ENCODE data around the gene ABCE1.

Gene ABCE1

GRCh38 chr4:145148980-145149379, 50.9 kb downstream of the ABCE1 start:
- H3K4me3 ChIP-seq (ENCODE audit: insufficient read depth, low read depth, low read length): no peak overlapping the region
- 96 to 97% methylated on average over 3 of the region's 3 CpGs for WGBS, 2 experiments
- H3K27ac ChIP-seq (ENCODE audit: insufficient read depth, low read depth, low read length, poor library complexity, severe bottlenecking): no peak overlapping the region
- no peaks in the 10 kb centered on the region for H3K4me1 ChIP-seq (ENCODE audit: control insufficient read depth, insufficient read depth, low read length)
- H3K36me3 ChIP-seq (ENCODE audit: control insufficient read depth, insufficient read depth, low read length): peaks cover 35% of the 10 kb centered on the region
- no peaks in the 10 kb centered on the region for H3K27me3 ChIP-seq (ENCODE audit: control insufficient read depth, insufficient read depth, low read length, poor library complexity, severe bottlenecking)
- no peaks in the 10 kb centered on the region for H3K9me3 ChIP-seq (ENCODE audit: control insufficient read depth, low read length)

GRCh38 chr4:145153181-145153903, 55.2 kb downstream of the ABCE1 start:
- no peak overlapping the region for H3K4me3 ChIP-seq (ENCODE audit: insufficient read depth, low read depth, low read length)
- H3K36me3 ChIP-seq (ENCODE audit: control insufficient read depth, insufficient read depth, low read length): peaks cover 13% of the 10 kb centered on the region
- WGBS, 2 experiments: 87 to 98% methylated on average over 2 of the region's 2 CpGs
- no peaks in the 10 kb centered on the region for H3K4me1 ChIP-seq (ENCODE audit: control insufficient read depth, insufficient read depth, low read length)
- H3K27ac ChIP-seq (ENCODE audit: insufficient read depth, low read depth, low read length, poor library complexity, severe bottlenecking): no peak overlapping the region
- H3K27me3 ChIP-seq (ENCODE audit: control insufficient read depth, insufficient read depth, low read length, poor library complexity, severe bottlenecking): no peaks in the 10 kb centered on the region
- H3K9me3 ChIP-seq (ENCODE audit: control insufficient read depth, low read length): no peaks in the 10 kb centered on the region

DNA sequence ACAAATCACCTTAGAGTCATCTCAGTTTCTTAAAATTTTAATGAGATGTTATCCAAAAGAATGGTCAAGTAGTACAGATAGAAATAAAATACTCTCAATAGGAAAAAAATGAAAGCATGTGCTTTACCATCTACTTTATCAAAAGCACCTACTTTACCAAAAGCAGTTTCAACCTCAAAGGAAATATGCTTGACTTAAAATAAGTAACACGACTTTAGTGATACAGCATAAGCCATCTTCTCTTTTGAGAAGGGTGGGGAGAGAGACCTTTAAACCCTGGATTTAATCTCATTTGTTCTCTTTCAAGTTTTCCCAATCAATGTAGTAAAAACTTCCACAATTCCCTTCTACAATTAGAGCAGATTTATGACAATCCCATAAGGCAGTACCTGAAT, 55.8 kb downstream of the ABCE1 start:
- no peaks in the 10 kb centered on the region for H3K27me3 ChIP-seq (ENCODE audit: control insufficient read depth, insufficient read depth, low read length, poor library complexity, severe bottlenecking)

GRCh38 chr4:145154573-145154972, 56.5 kb downstream of the ABCE1 start:
- Histone ChIP-seq H3K27ac (ENCODE audit: insufficient read depth, low read depth, low read length, poor library complexity, severe bottlenecking) (no peak overlapping the region), H3K4me3 (ENCODE audit: insufficient read depth, low read depth, low read length) (no peak overlapping the region), H3K27me3 (ENCODE audit: control insufficient read depth, insufficient read depth, low read length, poor library complexity, severe bottlenecking) (no peaks in the 10 kb centered on the region), H3K36me3 (ENCODE audit: control insufficient read depth, insufficient read depth, low read length) (peaks cover 6% of the 10 kb centered on the region), H3K4me1 (ENCODE audit: control insufficient read depth, insufficient read depth, low read length) (no peaks in the 10 kb centered on the region), H3K9me3 (ENCODE audit: control insufficient read depth, low read length) (no peaks in the 10 kb centered on the region)
- WGBS, 2 experiments: 93% methylated on average over 1 of the region's 1 CpG; no CpG with 5 or more reads in 1 of the 2 experiments

More for the DNA sequence above, 55.8 kb downstream of the ABCE1 start:
- Histone ChIP-seq H3K27ac (ENCODE audit: insufficient read depth, low read depth, low read length, poor library complexity, severe bottlenecking) (no peak overlapping the region), H3K4me1 (ENCODE audit: control insufficient read depth, insufficient read depth, low read length) (no peaks in the 10 kb centered on the region), H3K36me3 (ENCODE audit: control insufficient read depth, insufficient read depth, low read length) (peaks cover 11% of the 10 kb centered on the region), H3K4me3 (ENCODE audit: insufficient read depth, low read depth, low read length) (no peak overlapping the region), H3K9me3 (ENCODE audit: control insufficient read depth, low read length) (no peaks in the 10 kb centered on the region)
- WGBS, 2 experiments: 91 to 100% methylated on average over 1 of the region's 1 CpG

DNA sequence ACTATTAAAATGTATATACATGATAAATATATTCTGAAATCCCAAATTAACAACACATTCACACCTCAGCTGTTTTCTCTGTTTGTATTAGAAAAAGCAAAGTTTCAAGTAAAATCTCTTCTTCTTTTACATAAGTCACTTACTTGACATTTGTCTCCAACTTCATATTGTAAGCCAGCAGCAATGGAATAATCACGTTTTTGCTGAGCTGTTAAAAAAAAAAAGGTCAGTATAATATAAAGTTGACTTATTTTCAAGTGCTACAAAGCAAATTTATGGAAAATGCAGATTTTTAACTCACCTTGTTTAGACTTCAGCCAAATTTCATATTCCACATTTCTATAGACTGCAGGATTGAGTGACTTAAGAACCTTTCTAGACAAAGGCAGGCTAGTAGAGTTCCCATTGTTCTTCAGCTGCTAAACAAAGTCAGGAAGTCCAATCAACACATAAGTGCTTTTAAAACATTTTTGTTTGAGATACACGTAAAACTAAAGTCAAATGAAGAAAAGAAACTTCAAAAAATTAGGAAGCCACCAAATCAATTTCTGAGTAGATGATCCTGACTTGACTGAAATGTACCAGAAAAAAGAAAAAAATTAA, 57.3 kb downstream of the ABCE1 start:
- Histone ChIP-seq H3K36me3 (ENCODE audit: control insufficient read depth, insufficient read depth, low read length) (no peaks in the 10 kb centered on the region), H3K27ac (ENCODE audit: insufficient read depth, low read depth, low read length, poor library complexity, severe bottlenecking) (no peak overlapping the region), H3K9me3 (ENCODE audit: control insufficient read depth, low read length) (no peaks in the 10 kb centered on the region), H3K4me3 (ENCODE audit: insufficient read depth, low read depth, low read length) (no peak overlapping the region), H3K4me1 (ENCODE audit: control insufficient read depth, insufficient read depth, low read length) (no peaks in the 10 kb centered on the region), H3K27me3 (ENCODE audit: control insufficient read depth, insufficient read depth, low read length, poor library complexity, severe bottlenecking) (no peaks in the 10 kb centered on the region)
- 86 to 100% methylated on average over 2 of the region's 2 CpGs for WGBS, 2 experiments

GRCh38 chr4:145156986-145157385, 58.9 kb downstream of the ABCE1 start:
- peaks cover 12% of the 10 kb centered on the region for H3K36me3 ChIP-seq (ENCODE audit: control insufficient read depth, insufficient read depth, low read length)
- H3K27ac ChIP-seq (ENCODE audit: insufficient read depth, low read depth, low read length, poor library complexity, severe bottlenecking): no peak overlapping the region
- no peak overlapping the region for H3K4me3 ChIP-seq (ENCODE audit: insufficient read depth, low read depth, low read length)
- no peaks in the 10 kb centered on the region for H3K27me3 ChIP-seq (ENCODE audit: control insufficient read depth, insufficient read depth, low read length, poor library complexity, severe bottlenecking)
- WGBS, 2 experiments: 92 to 100% methylated on average over 1 of the region's 2 CpGs
- no peaks in the 10 kb centered on the region for H3K4me1 ChIP-seq (ENCODE audit: control insufficient read depth, insufficient read depth, low read length)
- H3K9me3 ChIP-seq (ENCODE audit: control insufficient read depth, low read length): no peaks in the 10 kb centered on the region

- 45 to 48% methylated on average over 2 of the region's 2 CpGs for WGBS, 2 experiments
- H3K9me3 ChIP-seq (ENCODE audit: control insufficient read depth, low read length): no peaks in the 10 kb centered on the region
- peaks cover 18% of the 10 kb centered on the region for H3K36me3 ChIP-seq (ENCODE audit: control insufficient read depth, insufficient read depth, low read length)
- no peaks in the 10 kb centered on the region for H3K27me3 ChIP-seq (ENCODE audit: control insufficient read depth, insufficient read depth, low read length, poor library complexity, severe bottlenecking)
- H3K4me3 ChIP-seq (ENCODE audit: insufficient read depth, low read depth, low read length): no peak overlapping the region
- H3K27ac ChIP-seq (ENCODE audit: insufficient read depth, low read depth, low read length, poor library complexity, severe bottlenecking): no peak overlapping the region
- no peaks in the 10 kb centered on the region for H3K4me1 ChIP-seq (ENCODE audit: control insufficient read depth, insufficient read depth, low read length)
Measured at GRCh38 chr4:145161549-145161948, 63.4 kb downstream of the ABCE1 start.

- no peaks in the 10 kb centered on the region for H3K9me3 ChIP-seq (ENCODE audit: control insufficient read depth, low read length)
- H3K4me3 ChIP-seq (ENCODE audit: insufficient read depth, low read depth, low read length): no peak overlapping the region
- WGBS, 2 experiments: no CpG with 5 or more reads among the region's 2 CpGs
- peaks cover 4% of the 10 kb centered on the region for H3K36me3 ChIP-seq (ENCODE audit: control insufficient read depth, insufficient read depth, low read length)
- H3K27me3 ChIP-seq (ENCODE audit: control insufficient read depth, insufficient read depth, low read length, poor library complexity, severe bottlenecking): no peaks in the 10 kb centered on the region
- H3K4me1 ChIP-seq (ENCODE audit: control insufficient read depth, insufficient read depth, low read length): no peaks in the 10 kb centered on the region
- no peak overlapping the region for H3K27ac ChIP-seq (ENCODE audit: insufficient read depth, low read depth, low read length, poor library complexity, severe bottlenecking)
Measured at GRCh38 chr4:145167887-145168286, 69.8 kb downstream of the ABCE1 start.

- WGBS, 2 experiments: 90 to 100% methylated on average over 1 to 2 of the region's 2 CpGs
- Histone ChIP-seq H3K27me3 (ENCODE audit: control insufficient read depth, insufficient read depth, low read length, poor library complexity, severe bottlenecking) (no peaks in the 10 kb centered on the region), H3K27ac (ENCODE audit: insufficient read depth, low read depth, low read length, poor library complexity, severe bottlenecking) (no peak overlapping the region), H3K9me3 (ENCODE audit: control insufficient read depth, low read length) (no peaks in the 10 kb centered on the region), H3K4me1 (ENCODE audit: control insufficient read depth, insufficient read depth, low read length) (no peaks in the 10 kb centered on the region), H3K4me3 (ENCODE audit: insufficient read depth, low read depth, low read length) (no peak overlapping the region), H3K36me3 (ENCODE audit: control insufficient read depth, insufficient read depth, low read length) (peaks cover 4% of the 10 kb centered on the region)
Measured at GRCh38 chr4:145168581-145169187, 70.6 kb downstream of the ABCE1 start.

DNA sequence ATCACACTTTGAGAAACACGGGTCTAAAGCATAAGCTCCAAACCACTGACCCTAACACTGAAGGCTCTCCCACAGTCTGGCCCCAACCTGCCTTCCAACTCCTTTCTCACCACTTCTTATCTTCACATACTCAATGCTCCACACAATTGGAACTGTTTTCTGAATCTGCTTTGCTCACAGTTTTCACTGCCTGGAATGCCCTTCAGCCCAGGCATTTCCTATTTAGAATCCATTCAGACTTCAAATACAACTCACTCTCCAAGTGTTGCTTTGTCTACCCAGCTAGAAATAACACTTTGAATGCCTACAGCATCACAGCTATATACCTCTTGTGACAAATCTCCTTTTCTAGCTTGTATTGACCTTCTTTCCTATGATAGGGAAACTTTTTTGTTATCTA, 72.1 kb downstream of the ABCE1 start:
- Histone ChIP-seq H3K27ac (ENCODE audit: insufficient read depth, low read depth, low read length, poor library complexity, severe bottlenecking) (no peak overlapping the region), H3K27me3 (ENCODE audit: control insufficient read depth, insufficient read depth, low read length, poor library complexity, severe bottlenecking) (no peaks in the 10 kb centered on the region), H3K4me3 (ENCODE audit: insufficient read depth, low read depth, low read length) (no peak overlapping the region), H3K36me3 (ENCODE audit: control insufficient read depth, insufficient read depth, low read length) (peaks cover 4% of the 10 kb centered on the region), H3K9me3 (ENCODE audit: control insufficient read depth, low read length) (no peaks in the 10 kb centered on the region), H3K4me1 (ENCODE audit: control insufficient read depth, insufficient read depth, low read length) (no peaks in the 10 kb centered on the region)
- 88 to 92% methylated on average over 1 of the region's 1 CpG for WGBS, 2 experiments
